ENCODE results near the gene LZTR1.

DNA sequence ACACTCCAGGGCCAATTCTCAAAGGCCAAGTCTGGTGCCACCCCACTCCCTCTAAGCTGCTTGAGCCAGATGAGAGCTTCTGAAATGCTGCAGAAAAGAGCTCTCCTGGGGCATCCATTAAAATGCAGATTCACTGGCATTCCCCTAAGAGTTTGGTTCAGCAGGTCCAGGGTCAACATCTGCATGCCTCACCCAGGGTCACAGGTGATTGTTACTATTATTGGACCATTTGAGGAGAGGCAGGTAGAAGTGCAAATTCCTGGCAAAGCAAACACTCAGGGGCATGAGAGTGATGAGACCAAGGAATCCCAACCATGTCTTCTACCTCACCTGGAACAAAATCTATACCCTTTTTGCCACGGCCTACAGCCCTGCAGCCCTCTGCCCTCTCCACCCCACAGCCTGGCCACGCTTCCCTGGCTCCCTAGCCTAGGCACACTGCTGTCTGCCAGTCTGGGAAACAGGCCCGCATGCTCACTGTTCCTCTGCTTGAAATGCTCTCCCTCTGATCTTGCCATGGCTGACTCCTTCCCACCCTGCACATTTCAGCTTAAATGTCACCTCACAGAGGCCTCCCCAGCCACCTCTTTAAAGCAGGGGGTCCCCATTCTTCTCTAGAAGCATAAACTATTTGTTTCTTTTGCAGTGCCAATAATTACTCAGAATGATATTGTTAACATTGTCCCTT, 28.5 kb downstream of the LZTR1 start:
- TF ChIP-seq MTA3 (IDR thresholded peaks at IDR 0.05; ENCODE audit: borderline replicate concordance, low read length) (no peak), CHD2 (IDR thresholded peaks at IDR 0.05; ENCODE audit: borderline replicate concordance, low read depth, low read length) (no peak), BACH1 (IDR thresholded peaks at IDR 0.05; ENCODE audit: borderline replicate concordance) (no peak), BRCA1 (IDR thresholded peaks at IDR 0.05; ENCODE audit: low read depth, low read length) (no peak), CBX5 (IDR thresholded peaks at IDR 0.05; ENCODE audit: low read depth) (no peak), POLR2A (IDR thresholded peaks at IDR 0.05; ENCODE audit: low read depth, low read length) (no peak)
- TF ChIP-seq, protein P1, sequence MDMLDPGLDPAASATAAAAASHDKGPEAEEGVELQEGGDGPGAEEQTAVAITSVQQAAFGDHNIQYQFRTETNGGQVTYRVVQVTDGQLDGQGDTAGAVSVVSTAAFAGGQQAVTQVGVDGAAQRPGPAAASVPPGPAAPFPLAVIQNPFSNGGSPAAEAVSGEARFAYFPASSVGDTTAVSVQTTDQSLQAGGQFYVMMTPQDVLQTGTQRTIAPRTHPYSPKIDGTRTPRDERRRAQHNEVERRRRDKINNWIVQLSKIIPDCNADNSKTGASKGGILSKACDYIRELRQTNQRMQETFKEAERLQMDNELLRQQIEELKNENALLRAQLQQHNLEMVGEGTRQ (IDR thresholded peaks at IDR 0.05; ENCODE audit: borderline replicate concordance, low read depth, low read length) = no peak
- TF ChIP-seq, protein P2, sequence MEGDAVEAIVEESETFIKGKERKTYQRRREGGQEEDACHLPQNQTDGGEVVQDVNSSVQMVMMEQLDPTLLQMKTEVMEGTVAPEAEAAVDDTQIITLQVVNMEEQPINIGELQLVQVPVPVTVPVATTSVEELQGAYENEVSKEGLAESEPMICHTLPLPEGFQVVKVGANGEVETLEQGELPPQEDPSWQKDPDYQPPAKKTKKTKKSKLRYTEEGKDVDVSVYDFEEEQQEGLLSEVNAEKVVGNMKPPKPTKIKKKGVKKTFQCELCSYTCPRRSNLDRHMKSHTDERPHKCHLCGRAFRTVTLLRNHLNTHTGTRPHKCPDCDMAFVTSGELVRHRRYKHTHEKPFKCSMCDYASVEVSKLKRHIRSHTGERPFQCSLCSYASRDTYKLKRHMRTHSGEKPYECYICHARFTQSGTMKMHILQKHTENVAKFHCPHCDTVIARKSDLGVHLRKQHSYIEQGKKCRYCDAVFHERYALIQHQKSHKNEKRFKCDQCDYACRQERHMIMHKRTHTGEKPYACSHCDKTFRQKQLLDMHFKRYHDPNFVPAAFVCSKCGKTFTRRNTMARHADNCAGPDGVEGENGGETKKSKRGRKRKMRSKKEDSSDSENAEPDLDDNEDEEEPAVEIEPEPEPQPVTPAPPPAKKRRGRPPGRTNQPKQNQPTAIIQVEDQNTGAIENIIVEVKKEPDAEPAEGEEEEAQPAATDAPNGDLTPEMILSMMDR (IDR thresholded peaks at IDR 0.05 in 2 of 3, conservative IDR thresholded peaks at IDR 0.05 in 1 of 3; ENCODE audit: control insufficient read depth in 2 of 3, extremely low read depth in 1 of 3, insufficient read depth in 1 of 3, low read depth in 3 of 3, low read length in 3 of 3) = no peak
